ENCODE measurements around the gene COL25A1.
"Not testable (repeated sequence)": the region's sequence is repeated elsewhere in the genome, so short reads cannot be mapped to it uniquely, and the experiment has no call there.

Gene COL25A1

GRCh38 chr4:109003964-109004363, 298.5 kb downstream of the COL25A1 start:
- Histone ChIP-seq H3K27ac (no peak overlapping the region), H3K4me3 (no peak overlapping the region)
- TF ChIP-seq CTCF (IDR thresholded peaks at IDR 0.05) = no peak
- DNase-seq (ENCODE audit: low spot score) = no peak

GRCh38 chr4:108991551-108992328, 310.7 kb downstream of the COL25A1 start:
- TF ChIP-seq CTCF (IDR thresholded peaks at IDR 0.05) = no peak
- no peak for DNase-seq (ENCODE audit: low spot score)
- no peak overlapping the region for H3K27ac ChIP-seq
- H3K4me3 ChIP-seq = no peak overlapping the region

- Histone ChIP-seq H3K27ac (no peak overlapping the region), H3K4me3 (no peak overlapping the region)
- DNase-seq (ENCODE audit: low spot score) = no peak
- no peak for TF ChIP-seq CTCF (IDR thresholded peaks at IDR 0.05)
Observed at GRCh38 chr4:108988464-108989195, 313.8 kb downstream of the COL25A1 start.

GRCh38 chr4:108984495-108984894, 318.0 kb downstream of the COL25A1 start:
- H3K4me3 ChIP-seq; DNase-seq (ENCODE audit: low spot score); H3K27ac ChIP-seq: not testable (repeated sequence)

- H3K27ac ChIP-seq = no peak overlapping the region
- no peak overlapping the region for H3K4me3 ChIP-seq
- TF ChIP-seq CTCF (IDR thresholded peaks at IDR 0.05) = no peak
- no peak for DNase-seq (ENCODE audit: low spot score)
Observed at GRCh38 chr4:108982402-108983185, 319.9 kb downstream of the COL25A1 start.

- no peak overlapping the region for H3K4me3 ChIP-seq
- H3K27ac ChIP-seq = no peak overlapping the region
- TF ChIP-seq CTCF (IDR thresholded peaks at IDR 0.05) = no peak
- DNase-seq (ENCODE audit: low spot score) = no peak
Observed at GRCh38 chr4:108980455-108981239, 321.8 kb downstream of the COL25A1 start.

- no peak overlapping the region for H3K27ac ChIP-seq
- TF ChIP-seq CTCF (IDR thresholded peaks at IDR 0.05) = no peak
- H3K4me3 ChIP-seq = no peak overlapping the region
- no peak for DNase-seq (ENCODE audit: low spot score)
Observed at GRCh38 chr4:108979759-108980158, 322.7 kb downstream of the COL25A1 start.

Measured in coronary artery (tissue), 2 donors.